Loucy (cell line): ENCODE data around the gene ARHGAP42.

Experiments used
- H2AFZ ChIP-seq: fragments of 200-600 bp; sonication (generic); 2 replicates; pipeline ENCODE4 v1.6.0; 2016; ENCODE audit warnings: antibody characterized with exemption, mild to moderate bottlenecking, low read length, moderate library complexity
- H3F3A ChIP-seq: fragments of 200-600 bp; 2 replicates; pipeline ENCODE4 v1.6.0; 2016; ENCODE audit warnings: antibody characterized with exemption, low read depth, mild to moderate bottlenecking
- H3K27me3 ChIP-seq: fragments of 200-600 bp; sonication (generic); 2 replicates; pipeline ENCODE4 v1.6.1; 2014; ENCODE audit warnings: low read length, mild to moderate bottlenecking; ENCODE audit not compliant: insufficient read depth, poor library complexity, severe bottlenecking
- H3K36me3 ChIP-seq: fragments of 200-600 bp; sonication (generic); 2 replicates; pipeline ENCODE4 v1.6.1; 2016; ENCODE audit warnings: low read length; ENCODE audit not compliant: insufficient read depth
- H3K4me1 ChIP-seq: fragments of 200-600 bp; sonication (generic); 2 replicates; pipeline ENCODE4 v1.5.1; 2014; ENCODE audit warnings: low read length, mild to moderate bottlenecking; ENCODE audit not compliant: insufficient read depth, poor library complexity, severe bottlenecking
- H3K4me2 ChIP-seq: fragments of 200-600 bp; sonication (generic); 2 replicates; pipeline ENCODE4 v1.6.0; 2014; ENCODE audit warnings: antibody characterized with exemption, low read length, low read depth, mild to moderate bottlenecking; ENCODE audit not compliant: poor library complexity, severe bottlenecking
- H3K4me3 ChIP-seq: fragments of 200-600 bp; sonication (generic); 2 replicates; pipeline ENCODE4 v1.5.1; 2014; ENCODE audit warnings: low read length, mild to moderate bottlenecking, mixed read lengths; ENCODE audit not compliant: poor library complexity, severe bottlenecking
- H3K79me2 ChIP-seq: fragments of 200-600 bp; sonication (generic); 2 replicates; pipeline ENCODE4 v1.6.1; 2014; ENCODE audit warnings: low read length; ENCODE audit not compliant: insufficient read depth
- H3K9ac ChIP-seq: fragments of 200-600 bp; sonication (generic); 2 replicates; pipeline ENCODE4 v1.6.0; 2014; ENCODE audit warnings: mild to moderate bottlenecking, low read depth, low read length, moderate library complexity; ENCODE audit not compliant: poor library complexity, severe bottlenecking
- H3K9me2 ChIP-seq: fragments of 200-600 bp; sonication (generic); replicated peaks from 2 replicates; pipeline ENCODE4 v1.6.1; 2016; ENCODE audit warnings: low read depth, low read length, mixed read lengths
- H3K9me3 ChIP-seq: fragments of 200-600 bp; sonication (generic); 2 replicates; pipeline ENCODE4 v1.6.1; 2014; ENCODE audit warnings: mild to moderate bottlenecking, antibody characterized with exemption, low read length, low read depth; ENCODE audit not compliant: insufficient read depth
- H4K20me1 ChIP-seq: fragments of 200-600 bp; sonication (generic); 2 replicates; pipeline ENCODE4 v1.6.0; 2014; ENCODE audit warnings: antibody characterized with exemption, low read length, mild to moderate bottlenecking; ENCODE audit not compliant: insufficient read depth, poor library complexity, severe bottlenecking
- EZH2phosphoT487 ChIP-seq: fragments of 200-600 bp; IDR thresholded peaks from 2 replicates; pipeline ENCODE4 v1.6.1; 2018; ENCODE audit warnings: antibody characterized with exemption, mild to moderate bottlenecking, moderate library complexity, borderline replicate concordance
- TF ChIP-seq, protein P1 (sequence below): fragments of 200-600 bp; sonication (generic); conservative IDR thresholded peaks from 2 replicates; pipeline ENCODE4 v1.5.1; 2014; ENCODE audit warnings: mild to moderate bottlenecking, antibody characterized with exemption, low read length

Gene ARHGAP42

GRCh38 chr11:100923555-100923954 is 236.5 kb downstream of the ARHGAP42 start:
- Histone ChIP-seq H2AFZ (no peak overlapping the region), H3K27me3 (no peaks in the 10 kb centered on the region), H3F3A (no peaks in the 10 kb centered on the region), H3K9me2 (no peaks in the 10 kb centered on the region), H3K4me2 (no peak overlapping the region), H4K20me1 (no peaks in the 10 kb centered on the region), H3K4me3 (no peak overlapping the region), H3K9ac (no peak overlapping the region), H3K4me1 (no peaks in the 10 kb centered on the region), H3K9me3 (no peaks in the 10 kb centered on the region), H3K79me2 (no peaks in the 10 kb centered on the region), H3K36me3 (no peaks in the 10 kb centered on the region)
- TF ChIP-seq EZH2phosphoT487: no peak
- TF ChIP-seq, protein P1, sequence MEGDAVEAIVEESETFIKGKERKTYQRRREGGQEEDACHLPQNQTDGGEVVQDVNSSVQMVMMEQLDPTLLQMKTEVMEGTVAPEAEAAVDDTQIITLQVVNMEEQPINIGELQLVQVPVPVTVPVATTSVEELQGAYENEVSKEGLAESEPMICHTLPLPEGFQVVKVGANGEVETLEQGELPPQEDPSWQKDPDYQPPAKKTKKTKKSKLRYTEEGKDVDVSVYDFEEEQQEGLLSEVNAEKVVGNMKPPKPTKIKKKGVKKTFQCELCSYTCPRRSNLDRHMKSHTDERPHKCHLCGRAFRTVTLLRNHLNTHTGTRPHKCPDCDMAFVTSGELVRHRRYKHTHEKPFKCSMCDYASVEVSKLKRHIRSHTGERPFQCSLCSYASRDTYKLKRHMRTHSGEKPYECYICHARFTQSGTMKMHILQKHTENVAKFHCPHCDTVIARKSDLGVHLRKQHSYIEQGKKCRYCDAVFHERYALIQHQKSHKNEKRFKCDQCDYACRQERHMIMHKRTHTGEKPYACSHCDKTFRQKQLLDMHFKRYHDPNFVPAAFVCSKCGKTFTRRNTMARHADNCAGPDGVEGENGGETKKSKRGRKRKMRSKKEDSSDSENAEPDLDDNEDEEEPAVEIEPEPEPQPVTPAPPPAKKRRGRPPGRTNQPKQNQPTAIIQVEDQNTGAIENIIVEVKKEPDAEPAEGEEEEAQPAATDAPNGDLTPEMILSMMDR: no peak

DNA sequence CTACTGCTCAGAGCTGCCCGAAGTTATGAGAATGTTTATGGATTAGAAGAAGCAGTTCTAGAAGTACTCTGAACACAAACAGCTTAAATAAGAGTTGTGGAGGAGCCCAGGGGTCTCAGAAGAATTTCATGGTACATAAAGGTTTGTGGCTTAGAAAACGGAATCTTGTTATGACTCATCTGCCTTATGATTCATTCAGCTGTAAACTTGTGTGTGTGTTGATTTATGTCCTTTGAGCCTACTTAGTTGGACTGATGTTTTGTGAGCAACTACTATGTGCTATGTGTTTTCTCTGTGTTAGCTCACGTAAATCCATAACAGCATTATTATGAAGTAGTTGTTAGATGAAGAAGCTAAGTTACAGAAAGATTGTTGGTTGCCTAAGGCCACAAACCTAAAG is 238.8 kb downstream of the ARHGAP42 start:
- Histone ChIP-seq H3K9ac (no peak overlapping the region), H3F3A (no peaks in the 10 kb centered on the region), H3K27me3 (no peaks in the 10 kb centered on the region), H3K4me1 (no peaks in the 10 kb centered on the region), H2AFZ (no peak overlapping the region), H4K20me1 (no peaks in the 10 kb centered on the region), H3K36me3 (no peaks in the 10 kb centered on the region), H3K9me2 (no peaks in the 10 kb centered on the region), H3K4me2 (no peak overlapping the region), H3K9me3 (no peaks in the 10 kb centered on the region), H3K4me3 (no peak overlapping the region), H3K79me2 (no peaks in the 10 kb centered on the region)
- no peak for TF ChIP-seq EZH2phosphoT487
- TF ChIP-seq, protein P1: no peak

DNA sequence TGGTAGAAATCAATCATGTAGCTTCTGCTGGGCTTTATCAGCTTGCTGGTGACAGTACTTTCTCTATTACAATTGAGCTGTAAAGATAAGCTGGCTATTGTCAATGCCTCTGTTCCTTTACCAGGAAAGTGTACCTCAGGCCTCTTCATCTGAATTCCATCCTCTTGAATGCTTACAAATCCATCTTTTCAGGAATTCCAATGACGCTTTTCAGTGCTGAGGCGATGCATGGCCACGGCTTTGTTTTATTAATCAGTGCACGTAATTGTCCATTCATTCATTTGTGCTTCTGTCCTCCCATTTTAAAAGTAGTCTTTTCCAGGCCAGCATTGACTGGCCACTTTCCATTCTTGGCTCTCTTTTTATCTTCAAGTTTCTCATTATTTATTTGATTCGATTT is 240.5 kb downstream of the ARHGAP42 start:
- no peaks in the 10 kb centered on the region for H3K4me1 ChIP-seq
- H3K4me3 ChIP-seq: no peak overlapping the region
- H3F3A ChIP-seq: no peaks in the 10 kb centered on the region
- no peak overlapping the region for H2AFZ ChIP-seq
- TF ChIP-seq, protein P1: no peak
- TF ChIP-seq EZH2phosphoT487: no peak
- no peaks in the 10 kb centered on the region for H3K9me2 ChIP-seq
- no peak overlapping the region for H3K9ac ChIP-seq
- H3K9me3 ChIP-seq: no peaks in the 10 kb centered on the region
- H3K79me2 ChIP-seq: no peaks in the 10 kb centered on the region
- no peak overlapping the region for H3K4me2 ChIP-seq
- no peaks in the 10 kb centered on the region for H3K27me3 ChIP-seq
- H4K20me1 ChIP-seq: no peaks in the 10 kb centered on the region
- no peaks in the 10 kb centered on the region for H3K36me3 ChIP-seq
